Activated naive CD8-positive, alpha-beta T cell treated with anti-CD3 and anti-CD28 coated beads, Interleukin-2, amount 10 ng/mL, durations not matched to agents 7 days and 5 days (primary cell): Measurements from ENCODE around the gene DRC7. TPM values are rescaled to one million over a fixed set of nuclear protein-coding genes. Genes with fewer than 3 reads are reported as not detected.

ENCODE experiments used
- ATAC-seq: fragments of 150-1000 bp; cut with Tn5 transposase; one replicate; pipeline ENCODE4 v1.10.0; 2021; ENCODE audit warnings: low read depth, moderate library complexity
- POLR2A ChIA-PET: fragments of 350-600 bp; sonication (Branson Sonifier 250); formaldehyde crosslinking; loops from one replicate; lab custom pipeline; 2021; ENCODE audit warnings: antibody characterized with exemption; lab: Charles Lee
- DNase-seq: peaks from one replicate; pipeline ENCODE4 v3.0.0; 2021
- H3K27ac Mint-ChIP-seq: one replicate; pipeline ENCODE4 v1.8.0; 2022; ENCODE audit warnings: mild to moderate bottlenecking, mixed read lengths
- H3K27me3 Mint-ChIP-seq: one replicate; pipeline ENCODE4 v1.8.0; 2022; ENCODE audit warnings: mild to moderate bottlenecking, moderate library complexity, mixed read lengths
- H3K36me3 Mint-ChIP-seq: one replicate; pipeline ENCODE4 v1.8.0; 2021; ENCODE audit warnings: mild to moderate bottlenecking, mixed read lengths
- H3K4me1 Mint-ChIP-seq: one replicate; pipeline ENCODE4 v1.8.0; 2021; ENCODE audit warnings: mixed read lengths
- H3K4me3 Mint-ChIP-seq: one replicate; pipeline ENCODE4 v1.8.0; 2022; ENCODE audit warnings: mild to moderate bottlenecking, moderate library complexity, mixed read lengths
- H3K9me3 Mint-ChIP-seq: one replicate; pipeline ENCODE4 v1.8.0; 2021; ENCODE audit warnings: mixed read lengths
- total RNA-seq, 2 experiments: library from RNA; stranded (reverse); gene quantifications; one replicate each; pipeline ENCODE4 v1.2.3, GENCODE V29; 2021

DRC7 gene
- total RNA-seq, 2 experiments from 2014 or later, result 0.17 TPM; not detected in 1

- H3K36me3 Mint-ChIP-seq, result no peaks in the 10 kb centered on the region
- no peaks in the 10 kb centered on the region for H3K27me3 Mint-ChIP-seq
- H3K4me3 Mint-ChIP-seq, result no peak overlapping the region
- H3K9me3 Mint-ChIP-seq, result no peaks in the 10 kb centered on the region
- H3K4me1 Mint-ChIP-seq, result peaks cover 24% of the 10 kb centered on the region
- no peak for DNase-seq
- peak overlapping the region; percentile 41 for H3K27ac Mint-ChIP-seq
- no peak for ATAC-seq
- POLR2A ChIA-PET, result no interaction called here
These were observed 9.0 kb upstream of the DRC7 start for GRCh38 chr16:57685633-57686032.

GRCh38 chr16:57686577-57686976 is 8.0 kb upstream of the DRC7 start:
- H3K4me3 Mint-ChIP-seq, result no peak overlapping the region
- no peaks in the 10 kb centered on the region for H3K9me3 Mint-ChIP-seq
- peaks cover 30% of the 10 kb centered on the region for H3K4me1 Mint-ChIP-seq
- no peak overlapping the region for H3K27ac Mint-ChIP-seq
- no peaks in the 10 kb centered on the region for H3K36me3 Mint-ChIP-seq
- no peaks in the 10 kb centered on the region for H3K27me3 Mint-ChIP-seq
- ATAC-seq (no peak), DNase-seq (peak; percentile 25)
- POLR2A ChIA-PET, result no interaction called here

DNA sequence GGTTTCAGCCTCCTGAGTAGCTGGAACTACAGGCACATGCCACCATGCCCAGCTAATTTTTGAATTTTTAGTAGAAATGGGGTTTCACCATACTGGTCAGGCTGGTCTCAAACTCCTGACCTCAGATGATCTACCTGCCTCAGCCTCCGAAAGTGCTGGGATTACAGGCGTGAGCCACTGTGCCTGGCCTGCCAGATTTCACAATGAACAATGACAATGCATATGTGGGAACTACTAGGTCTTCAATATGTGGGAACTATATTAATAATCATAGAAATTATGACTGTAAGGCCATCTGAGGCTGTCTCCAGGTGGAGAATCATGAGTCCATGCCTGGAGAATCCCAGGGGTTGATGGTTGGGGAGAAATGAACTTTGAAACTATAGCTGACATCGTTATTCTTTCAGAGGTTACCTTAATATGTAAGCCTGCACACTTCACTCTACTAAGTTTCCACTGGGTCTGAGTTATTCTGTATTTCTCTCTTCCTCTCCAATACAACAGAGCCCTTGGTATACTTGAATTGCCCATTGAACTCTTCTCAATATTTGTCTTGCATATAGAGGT is 7.2 kb upstream of the DRC7 start:
- peaks cover 3% of the 10 kb centered on the region for H3K27me3 Mint-ChIP-seq
- POLR2A ChIA-PET, result no interaction called here
- no peak overlapping the region for H3K4me3 Mint-ChIP-seq
- no peak for ATAC-seq
- H3K27ac Mint-ChIP-seq, result peak overlapping the region; percentile 94
- no peaks in the 10 kb centered on the region for H3K36me3 Mint-ChIP-seq
- H3K4me1 Mint-ChIP-seq, result peaks cover 33% of the 10 kb centered on the region
- no peaks in the 10 kb centered on the region for H3K9me3 Mint-ChIP-seq
- no peak for DNase-seq

- peak; percentile 29 for DNase-seq
- no peak for ATAC-seq
- Mint-ChIP-seq H3K4me1 (peaks cover 33% of the 10 kb centered on the region), H3K27me3 (peaks cover 3% of the 10 kb centered on the region), H3K4me3 (no peak overlapping the region), H3K27ac (peak overlapping the region; percentile 94), H3K36me3 (no peaks in the 10 kb centered on the region), H3K9me3 (no peaks in the 10 kb centered on the region)
- POLR2A ChIA-PET, result interaction anchor here (0.8 to 3.8 kb wide), 2 partner anchors 37 to 47 kb away, joined by 3 to 19 read pairs; partner anchors contain the start of gene KATNB1
These were observed 6.1 kb upstream of the DRC7 start for GRCh38 chr16:57688487-57688986.

- H3K36me3 Mint-ChIP-seq, result no peaks in the 10 kb centered on the region
- peaks cover 33% of the 10 kb centered on the region for H3K4me1 Mint-ChIP-seq
- POLR2A ChIA-PET, result interaction anchor here (0.8 to 3.8 kb wide), 5 partner anchors 9 to 47 kb away, joined by 3 to 19 read pairs (median 7); partner anchors contain the start of gene KATNB1
- peaks cover 5% of the 10 kb centered on the region for H3K27me3 Mint-ChIP-seq
- H3K9me3 Mint-ChIP-seq, result no peaks in the 10 kb centered on the region
- DNase-seq (peak; percentile 39), ATAC-seq (peak; percentile 1)
- H3K27ac Mint-ChIP-seq, result peak overlapping the region; percentile 94
- H3K4me3 Mint-ChIP-seq, result peak overlapping the region; percentile 82
These were observed 5.4 kb upstream of the DRC7 start for GRCh38 chr16:57688987-57689761.

DNA sequence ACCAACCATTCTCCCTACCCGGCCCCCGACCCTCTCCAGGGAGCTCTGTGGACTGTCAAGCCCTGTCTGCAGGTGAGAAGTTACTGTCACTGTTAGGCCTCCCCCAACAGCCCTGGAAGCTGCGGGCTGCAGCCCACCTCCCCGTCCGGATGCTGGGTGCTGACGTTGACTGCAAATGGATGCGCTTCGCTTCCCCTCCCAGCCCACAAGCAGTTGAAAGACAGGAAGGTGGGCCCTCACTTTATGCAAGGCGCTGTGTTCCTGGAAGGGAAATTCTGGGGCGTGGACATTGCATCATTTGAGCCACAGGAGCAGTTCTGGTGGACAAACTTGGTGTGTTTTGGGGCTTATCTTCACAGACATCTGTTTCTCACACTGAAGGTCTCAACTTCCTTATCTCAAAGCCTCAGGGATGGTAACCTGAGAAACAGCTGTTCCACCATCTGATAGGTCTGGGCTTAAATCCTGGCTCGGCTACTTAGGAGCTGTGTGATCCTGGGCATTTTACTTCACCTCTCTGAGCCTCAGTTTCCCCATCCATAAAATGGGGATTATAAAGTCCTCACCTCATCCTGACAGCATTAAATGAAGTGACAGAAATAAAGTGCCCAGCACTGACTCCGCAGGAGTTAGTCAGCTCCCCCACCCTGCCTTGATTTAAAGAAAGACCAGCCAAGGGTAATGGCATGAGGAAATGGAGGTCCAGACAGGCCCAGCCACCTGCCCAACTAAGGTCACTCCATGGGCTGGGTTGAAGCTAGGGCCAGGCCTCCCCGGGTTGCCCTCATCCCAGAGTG is 4.6 kb upstream of the DRC7 start:
- peak; percentile 92 for ATAC-seq
- Mint-ChIP-seq H3K27me3 (peaks cover 6% of the 10 kb centered on the region), H3K4me3 (peak overlapping the region; percentile 82), H3K36me3 (no peaks in the 10 kb centered on the region), H3K27ac (peak overlapping the region; percentile 94), H3K4me1 (peaks cover 39% of the 10 kb centered on the region), H3K9me3 (no peaks in the 10 kb centered on the region)
- POLR2A ChIA-PET, result interaction anchor here (0.8 to 3.8 kb wide), 8 partner anchors 9 to 311 kb away, joined by 3 to 19 read pairs (median 4); partner anchors contain the start of genes KATNB1, USB1 and ZNF319
- peak; percentile 75 for DNase-seq

GRCh38 chr16:57690782-57691471 is 3.7 kb upstream of the DRC7 start:
- ATAC-seq (no peak), DNase-seq (no peak)
- Mint-ChIP-seq H3K36me3 (no peaks in the 10 kb centered on the region), H3K27ac (peak overlapping the region; percentile 94), H3K27me3 (peaks cover 6% of the 10 kb centered on the region), H3K4me3 (peak overlapping the region; percentile 82), H3K9me3 (no peaks in the 10 kb centered on the region), H3K4me1 (peaks cover 43% of the 10 kb centered on the region)
- POLR2A ChIA-PET, result interaction anchor here (0.8 to 3.8 kb wide), 7 partner anchors 13 to 310 kb away, joined by 3 to 19 read pairs (median 5); partner anchors contain the start of genes KATNB1, USB1 and ZNF319

GRCh38 chr16:57692636-57693035 is 2.0 kb upstream of the DRC7 start:
- POLR2A ChIA-PET, result no interaction called here
- Mint-ChIP-seq H3K4me1 (peaks cover 43% of the 10 kb centered on the region), H3K9me3 (no peaks in the 10 kb centered on the region), H3K27ac (peak overlapping the region; percentile 7), H3K27me3 (peaks cover 6% of the 10 kb centered on the region), H3K4me3 (no peak overlapping the region), H3K36me3 (no peaks in the 10 kb centered on the region)
- ATAC-seq (no peak), DNase-seq (no peak)

DNA sequence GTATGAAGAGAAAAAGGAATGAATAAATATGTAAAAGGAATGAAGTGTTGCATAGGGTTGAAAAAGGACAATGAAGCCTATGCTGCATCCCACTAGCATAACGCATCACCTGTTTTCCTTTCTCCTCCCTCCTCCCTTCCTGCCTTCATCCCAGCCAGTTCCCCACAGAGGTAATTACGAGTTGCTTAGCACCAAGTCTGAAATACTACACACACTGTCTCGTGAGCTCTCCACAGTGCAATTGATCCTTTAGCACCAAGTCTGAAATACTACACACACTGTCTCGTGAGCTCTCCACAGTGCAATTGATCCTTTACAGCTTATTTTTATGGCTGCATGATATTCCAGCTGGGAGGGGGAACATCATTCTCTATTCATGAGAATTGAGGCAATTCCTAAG is 1.1 kb upstream of the DRC7 start:
- no peak overlapping the region for H3K27ac Mint-ChIP-seq
- no peaks in the 10 kb centered on the region for H3K9me3 Mint-ChIP-seq
- DNase-seq, result no peak
- H3K36me3 Mint-ChIP-seq, result no peaks in the 10 kb centered on the region
- H3K4me1 Mint-ChIP-seq, result peaks cover 37% of the 10 kb centered on the region
- no peak overlapping the region for H3K4me3 Mint-ChIP-seq
- ATAC-seq, result no peak
- POLR2A ChIA-PET, result interaction anchor here (0.7 kb wide), 1 partner anchor 106 kb away, joined by 3 read pairs; no protein-coding TSS in a partner anchor
- H3K27me3 Mint-ChIP-seq, result peaks cover 6% of the 10 kb centered on the region

DNA sequence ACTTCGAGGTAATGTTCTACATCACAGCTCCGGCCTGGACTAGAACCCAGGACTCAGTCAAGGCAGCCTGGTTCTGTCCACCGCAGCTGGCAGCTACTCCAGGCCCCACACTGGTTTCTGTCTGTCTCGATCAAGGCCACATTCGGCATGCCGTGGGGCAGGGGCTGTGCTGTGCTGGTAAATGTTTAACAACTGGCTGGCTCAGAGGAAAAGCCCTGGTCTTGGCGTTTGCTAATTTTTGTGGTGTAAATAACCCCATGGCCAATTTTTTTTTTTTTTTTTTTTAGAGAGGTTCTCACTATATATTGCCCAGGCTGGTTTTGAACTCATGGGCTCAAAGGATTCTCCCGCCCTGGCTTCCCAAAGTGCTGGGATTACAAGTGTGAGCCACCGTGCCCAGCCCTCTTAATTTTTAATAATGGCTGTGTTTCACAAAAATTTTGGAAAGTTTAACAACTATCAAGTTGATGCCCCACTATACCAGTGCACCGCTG is 328 bp upstream of the DRC7 start:
- DNase-seq (no peak), ATAC-seq (no peak)
- peak overlapping the region; percentile 78 for H3K4me3 Mint-ChIP-seq
- H3K27ac Mint-ChIP-seq, result no peak overlapping the region
- POLR2A ChIA-PET, result interaction anchor here (0.6 to 0.7 kb wide), 2 partner anchors 25 to 105 kb away, joined by 3 read pairs; no protein-coding TSS in a partner anchor
- H3K9me3 Mint-ChIP-seq, result no peaks in the 10 kb centered on the region
- H3K36me3 Mint-ChIP-seq, result no peaks in the 10 kb centered on the region
- H3K4me1 Mint-ChIP-seq, result peaks cover 32% of the 10 kb centered on the region
- H3K27me3 Mint-ChIP-seq, result peaks cover 6% of the 10 kb centered on the region

DNA sequence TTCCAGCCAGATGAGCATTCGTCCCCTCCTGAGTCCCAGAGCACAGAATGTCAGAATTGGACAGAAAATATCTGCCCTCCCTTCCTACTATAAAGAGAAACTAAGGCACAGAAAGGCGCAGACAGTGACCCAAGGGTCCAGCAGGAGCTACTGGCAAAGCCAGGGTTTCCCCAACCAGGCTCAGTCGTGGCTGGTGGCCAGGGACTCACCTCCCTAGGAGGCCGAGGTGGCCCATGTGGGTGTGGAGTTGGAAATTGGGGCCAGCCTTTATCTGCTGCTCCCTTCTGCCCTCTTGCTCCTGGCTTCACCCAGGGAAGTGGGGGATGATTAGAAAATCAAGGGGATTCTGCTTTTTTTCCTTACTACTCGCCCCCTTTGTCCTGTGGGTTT is 1.1 kb downstream of the DRC7 start:
- POLR2A ChIA-PET, result no interaction called here
- H3K4me1 Mint-ChIP-seq, result peaks cover 18% of the 10 kb centered on the region
- ATAC-seq, result no peak

DNA sequence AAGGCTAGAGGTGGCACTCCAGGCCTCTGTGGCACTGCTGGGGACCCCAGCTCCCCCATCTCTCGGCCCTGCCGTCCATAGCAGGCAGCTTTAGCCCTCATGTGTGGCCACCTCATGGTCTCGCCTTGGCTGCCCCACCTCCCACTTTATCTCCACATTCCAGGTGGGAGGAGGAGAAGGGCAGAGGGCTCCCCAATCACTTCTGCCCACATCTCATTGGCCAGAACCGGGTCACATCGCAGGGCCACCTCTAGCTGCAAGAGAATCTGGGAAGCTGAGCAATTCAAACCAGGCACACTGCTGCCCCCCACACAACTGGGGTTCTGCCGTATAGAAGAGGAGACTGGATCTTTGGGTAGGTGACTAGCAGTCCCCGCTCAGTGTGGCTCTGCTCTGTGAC is 1.6 kb downstream of the DRC7 start:
- H3K9me3 Mint-ChIP-seq, result no peaks in the 10 kb centered on the region
- no peak for DNase-seq
- ATAC-seq, result no peak
- H3K4me1 Mint-ChIP-seq, result peaks cover 14% of the 10 kb centered on the region
- no peaks in the 10 kb centered on the region for H3K36me3 Mint-ChIP-seq
- H3K27ac Mint-ChIP-seq, result no peak overlapping the region
- POLR2A ChIA-PET, result interaction anchor here (0.7 kb wide), 1 partner anchor 94 kb away, joined by 3 read pairs; no protein-coding TSS in a partner anchor
- no peak overlapping the region for H3K4me3 Mint-ChIP-seq
- H3K27me3 Mint-ChIP-seq, result peaks cover 6% of the 10 kb centered on the region

More for the DNA sequence above, 1.1 kb downstream of the DRC7 start:
- Mint-ChIP-seq H3K36me3 (no peaks in the 10 kb centered on the region), H3K9me3 (no peaks in the 10 kb centered on the region), H3K27me3 (peaks cover 6% of the 10 kb centered on the region), H3K27ac (no peak overlapping the region), H3K4me3 (no peak overlapping the region)
- no peak for DNase-seq
